Stimulated activated naive CD4-positive, alpha-beta T cell (primary cell): Measurements from ENCODE around the gene LPCAT1.
A peak's percentile ranks its signal among the peaks of the same experiment; 100 is the strongest.
"Not testable (repeated sequence)": the region's sequence is repeated elsewhere in the genome, so short reads cannot be mapped to it uniquely, and the experiment has no call there.

Source experiments
- DNase-seq, 6 experiments: peaks; one replicate each; lab custom pipeline; 2025; lab: John Stamatoyannopoulos, UW

The LPCAT1 gene

DNA sequence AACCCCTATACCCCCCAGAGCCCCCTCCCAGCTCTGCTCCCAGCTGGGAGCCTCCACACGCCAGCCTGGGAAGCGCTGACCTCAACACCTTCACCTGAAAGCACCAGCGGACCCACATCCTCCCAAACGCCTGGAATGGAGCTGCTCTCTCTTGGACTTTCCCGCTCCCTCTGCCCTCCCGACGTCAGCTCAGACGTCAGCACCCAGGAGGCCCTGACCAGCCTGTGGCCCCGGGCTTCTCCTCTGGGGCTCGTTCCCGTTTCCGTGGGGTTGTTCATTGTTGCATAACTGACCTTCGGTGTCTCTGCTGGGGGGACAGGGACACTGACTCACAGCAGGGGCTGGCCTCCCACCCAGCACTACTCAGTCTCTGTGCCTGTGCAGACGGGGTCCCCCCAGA lies 43.5 kb downstream of the LPCAT1 start:
- DNase-seq: no peak

DNA sequence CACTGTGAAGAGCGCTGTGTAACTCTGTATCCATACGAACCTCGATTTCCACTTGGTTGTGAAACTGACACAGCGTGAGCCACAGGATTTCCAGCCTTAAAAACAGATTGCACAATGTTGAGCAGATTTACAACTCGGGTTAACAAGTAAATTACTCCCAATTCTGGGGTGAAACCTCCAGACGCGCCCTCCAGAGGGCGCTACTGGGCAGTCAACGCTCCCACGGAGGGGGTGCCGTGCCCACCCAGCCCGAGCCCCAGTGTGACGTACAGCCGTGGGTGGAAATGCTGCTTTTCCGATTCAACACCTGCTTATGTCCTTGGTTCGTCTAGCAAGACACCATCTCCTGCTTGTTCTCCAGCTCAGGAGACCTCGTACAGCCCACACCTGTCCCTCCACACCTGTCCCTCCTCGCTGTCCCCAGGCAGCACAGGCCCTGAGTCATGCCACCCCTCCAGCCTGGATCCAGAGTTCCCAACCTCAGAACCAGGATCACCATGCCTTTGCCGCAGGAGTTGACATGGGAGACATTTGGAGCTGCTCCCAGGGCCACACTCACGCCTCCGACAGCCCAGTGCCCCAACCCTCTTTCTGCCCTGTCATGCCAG lies 44.1 kb downstream of the LPCAT1 start:
- peak in 4 of 6 experiments; percentile 22 to 39 (median 26) for DNase-seq

DNA sequence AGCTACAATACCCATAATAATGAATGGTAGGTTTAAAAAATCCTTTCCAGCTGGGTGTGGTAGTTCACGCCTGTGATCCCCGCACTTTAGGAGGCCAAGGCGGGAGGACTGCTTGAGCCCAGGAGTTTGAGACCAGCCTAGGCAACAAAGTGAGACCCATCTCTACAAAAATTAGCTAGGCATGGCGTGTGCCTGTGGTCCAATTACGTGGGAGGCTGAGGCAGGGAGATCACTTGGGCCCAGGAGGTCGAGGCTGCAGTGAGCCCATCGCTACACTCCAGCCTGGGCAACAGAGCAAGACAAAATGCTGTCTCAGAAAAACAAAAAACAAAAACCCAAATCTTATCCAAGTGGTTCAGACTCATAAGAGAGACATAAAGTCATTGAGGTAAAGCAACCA lies 44.7 kb downstream of the LPCAT1 start:
- DNase-seq: no peak

DNA sequence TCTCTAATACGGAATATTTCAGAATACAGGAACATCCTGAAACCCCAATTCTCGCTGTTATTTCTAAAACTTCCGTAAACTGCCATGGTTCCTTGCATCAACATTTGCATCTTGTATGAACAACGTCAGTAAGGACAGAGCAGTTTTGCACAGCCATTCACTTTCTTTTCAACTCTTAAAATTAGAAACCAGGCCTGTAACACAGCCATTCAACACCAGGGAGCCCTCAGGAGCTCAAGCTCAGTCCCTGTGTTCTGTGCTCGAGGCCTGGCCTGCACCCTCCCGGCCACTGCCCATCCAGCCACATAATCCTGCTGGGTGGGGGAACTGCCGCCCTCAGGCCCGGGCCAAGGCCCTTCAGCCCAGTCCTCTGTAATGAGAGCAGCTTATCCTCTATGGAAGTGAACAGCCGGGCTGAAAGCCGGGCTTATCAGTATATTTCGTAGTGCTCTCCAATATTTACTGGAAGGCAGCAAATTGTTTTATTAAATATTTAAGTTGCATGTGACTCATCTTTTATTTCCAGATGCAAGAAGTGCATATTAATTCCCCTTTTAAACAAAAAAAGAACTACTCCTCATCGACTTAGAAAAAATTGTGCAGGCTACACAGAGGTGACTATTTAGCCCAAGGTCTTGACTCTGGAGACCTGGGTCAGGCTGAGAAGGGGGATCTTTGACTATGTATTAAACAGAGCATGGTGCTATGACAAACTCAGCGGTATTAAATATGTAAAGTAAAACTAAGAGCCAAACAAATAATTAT lies 45.3 kb downstream of the LPCAT1 start:
- no peak for DNase-seq

DNA sequence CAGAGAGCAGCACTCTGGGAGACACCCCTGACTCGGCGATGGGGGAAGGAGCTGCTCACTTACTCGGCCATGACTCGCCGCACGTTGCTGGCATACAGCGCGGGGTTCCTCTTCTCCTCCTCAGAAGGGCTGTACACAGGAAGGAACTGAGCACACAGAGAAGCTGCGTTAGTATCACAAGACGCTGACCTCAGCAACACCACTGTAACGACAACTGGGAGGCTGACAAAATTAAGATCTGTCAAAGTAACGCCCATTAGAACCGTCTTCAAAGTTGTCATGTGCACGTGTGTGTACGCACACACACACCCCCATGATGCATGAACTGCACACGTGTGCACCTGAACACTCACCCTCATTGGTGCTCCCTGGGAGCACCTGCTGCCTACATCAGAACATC lies 46.4 kb downstream of the LPCAT1 start:
- DNase-seq: no peak

DNA sequence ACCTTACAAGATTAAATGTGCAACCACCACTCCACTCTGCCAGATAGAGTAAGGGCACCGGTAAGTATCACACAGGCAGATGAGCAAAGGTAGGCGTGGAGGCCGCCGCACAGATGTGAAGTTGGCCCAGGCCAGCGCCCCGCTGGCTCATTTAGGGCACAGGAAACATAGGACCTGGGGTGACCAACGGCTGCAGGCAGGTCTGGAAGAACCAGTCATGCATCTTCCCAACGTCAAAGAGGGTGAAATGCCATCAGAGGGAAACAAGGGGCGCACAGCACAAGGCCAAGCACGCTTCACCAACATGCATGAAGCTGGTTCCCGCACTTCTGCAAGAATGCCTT lies 46.8 kb downstream of the LPCAT1 start:
- DNase-seq: no peak

DNA sequence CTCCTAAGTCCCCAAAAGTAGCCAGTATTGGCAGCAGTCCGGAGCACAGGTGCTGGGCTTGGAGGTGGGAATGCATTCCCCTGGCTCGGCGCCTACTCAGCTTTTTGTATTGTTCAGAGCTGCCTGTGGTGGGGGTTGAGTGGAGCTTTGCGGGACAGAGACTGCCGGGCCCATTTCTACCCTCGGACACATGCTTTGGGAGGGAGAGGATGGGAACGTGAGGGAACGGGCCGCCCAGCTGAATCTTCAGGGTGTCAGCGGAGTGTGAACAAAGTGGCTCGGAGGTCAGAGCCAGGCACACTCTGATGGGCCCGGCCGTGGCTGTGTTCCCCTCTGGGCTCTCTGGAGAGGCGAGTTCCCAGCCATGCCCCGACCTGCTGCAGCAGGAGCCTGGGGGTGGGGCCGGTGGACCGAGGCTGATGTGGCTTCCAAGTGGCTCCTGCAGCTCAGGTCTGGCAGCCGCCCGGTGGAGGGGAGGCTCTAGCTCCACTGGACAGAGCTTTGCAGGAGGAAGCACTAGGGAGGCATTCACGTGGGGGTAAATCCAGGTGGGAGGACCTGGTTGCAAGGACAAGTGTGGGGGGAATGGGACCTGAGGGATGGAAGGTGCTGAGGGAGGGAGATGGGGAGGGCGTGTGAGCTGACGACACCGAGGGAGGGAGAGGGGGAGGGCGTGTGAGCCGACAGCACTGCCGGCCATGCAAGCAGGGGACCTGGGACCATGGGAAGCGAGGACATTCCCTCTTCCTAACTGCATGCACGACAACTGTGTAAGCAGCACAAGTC lies 47.4 kb downstream of the LPCAT1 start:
- no peak for DNase-seq

DNA sequence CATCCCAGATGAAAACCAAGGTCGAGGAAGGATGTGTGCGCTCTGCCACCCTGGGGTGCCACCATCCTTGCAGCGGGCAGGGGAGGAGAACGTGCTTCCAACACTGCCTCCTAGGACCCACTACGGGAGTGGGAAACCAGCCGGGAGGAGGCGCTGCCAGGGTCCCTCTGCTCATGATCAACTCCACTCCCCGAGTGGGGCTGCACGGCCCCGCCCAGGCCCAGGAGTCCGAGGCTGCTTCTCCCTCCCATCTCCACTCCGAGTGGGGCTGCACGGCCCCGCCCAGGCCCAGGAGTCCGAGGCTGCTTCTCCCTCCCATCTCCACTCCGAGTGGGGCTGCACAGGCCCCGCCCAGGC lies 48.2 kb downstream of the LPCAT1 start:
- not testable (repeated sequence) for DNase-seq

DNA sequence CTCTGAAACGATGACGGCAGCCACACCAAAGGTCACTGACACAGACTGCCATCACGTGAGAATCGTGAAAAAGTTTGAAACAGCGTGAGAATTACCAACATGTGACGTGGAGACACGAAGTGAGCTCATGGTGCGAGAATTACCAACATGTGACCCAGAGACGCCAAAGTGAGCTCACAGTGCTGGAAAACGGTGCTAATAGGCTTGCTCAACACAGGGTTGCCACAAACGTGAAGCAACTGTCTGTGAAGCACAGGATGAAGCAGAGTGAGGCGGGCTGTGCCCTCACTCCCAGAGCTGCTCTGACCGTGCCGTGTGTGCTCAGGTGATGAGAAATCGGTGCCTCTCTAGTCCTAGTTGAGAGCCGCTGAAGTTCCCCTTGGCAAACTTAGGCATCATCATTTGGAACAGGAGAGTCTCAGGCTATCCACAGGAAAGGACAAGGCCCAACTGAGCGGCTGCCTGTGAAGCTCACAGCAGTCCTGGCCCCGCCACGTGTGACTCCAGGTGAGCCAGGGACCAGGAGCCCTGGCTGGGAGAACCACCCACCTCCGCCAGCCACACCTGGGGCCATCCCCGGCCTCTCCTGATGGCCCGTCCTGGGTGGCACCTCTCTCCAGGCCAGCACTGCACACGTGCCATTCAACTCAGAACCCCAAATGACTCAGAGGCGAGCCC lies 48.8 kb downstream of the LPCAT1 start:
- DNase-seq: no peak

DNA sequence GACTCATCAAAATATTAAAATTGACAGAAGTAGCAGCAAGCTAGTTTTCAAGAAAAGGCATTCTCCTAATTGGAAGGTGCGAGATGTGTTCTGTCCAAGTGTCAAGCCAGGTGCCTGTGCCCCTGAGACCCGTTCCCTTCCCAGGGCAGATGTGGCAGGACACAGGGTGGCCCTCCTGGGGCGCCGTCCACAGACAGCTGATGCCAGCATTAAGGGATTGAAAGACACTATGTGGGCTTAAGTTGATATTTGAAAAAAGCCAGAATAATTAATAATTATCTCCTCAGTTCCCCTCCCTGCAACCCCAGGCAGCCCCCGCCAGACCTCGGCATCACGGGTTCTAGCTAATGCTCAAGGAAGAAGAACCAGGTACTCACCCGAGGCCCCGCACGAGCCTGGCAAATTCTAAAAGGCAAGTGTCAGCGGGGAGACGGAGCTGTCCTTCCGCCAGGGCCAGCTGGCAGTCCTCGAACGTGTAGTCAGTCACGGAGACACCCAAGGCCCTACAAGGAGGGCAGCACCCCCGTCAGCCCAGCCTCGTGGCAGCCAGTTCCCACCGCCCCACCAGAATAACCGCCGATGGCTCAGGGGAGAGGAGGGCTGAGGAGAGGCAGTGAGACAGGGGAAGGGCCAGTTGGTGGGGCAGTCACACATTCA lies 49.4 kb downstream of the LPCAT1 start:
- DNase-seq: no peak

DNA sequence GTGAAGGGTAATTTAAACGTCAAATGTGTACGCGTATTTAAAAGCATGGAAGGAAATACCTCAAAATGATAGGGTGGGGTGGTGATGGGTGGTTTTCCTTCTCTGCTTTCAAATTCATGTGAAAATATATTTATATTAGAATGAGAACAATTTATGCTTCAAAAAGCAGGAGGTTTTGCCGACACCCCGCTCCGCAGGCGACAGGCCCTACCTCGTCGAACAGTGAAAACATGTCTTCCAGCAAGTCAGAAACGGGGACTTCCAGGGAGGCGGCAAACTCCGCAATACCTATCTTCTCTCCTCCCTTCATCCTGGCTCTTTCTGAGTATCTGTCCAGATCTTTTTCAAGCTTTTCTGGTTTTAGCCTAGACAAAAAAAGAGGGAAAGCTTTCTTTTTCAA lies 50.0 kb downstream of the LPCAT1 start:
- DNase-seq: no peak

DNA sequence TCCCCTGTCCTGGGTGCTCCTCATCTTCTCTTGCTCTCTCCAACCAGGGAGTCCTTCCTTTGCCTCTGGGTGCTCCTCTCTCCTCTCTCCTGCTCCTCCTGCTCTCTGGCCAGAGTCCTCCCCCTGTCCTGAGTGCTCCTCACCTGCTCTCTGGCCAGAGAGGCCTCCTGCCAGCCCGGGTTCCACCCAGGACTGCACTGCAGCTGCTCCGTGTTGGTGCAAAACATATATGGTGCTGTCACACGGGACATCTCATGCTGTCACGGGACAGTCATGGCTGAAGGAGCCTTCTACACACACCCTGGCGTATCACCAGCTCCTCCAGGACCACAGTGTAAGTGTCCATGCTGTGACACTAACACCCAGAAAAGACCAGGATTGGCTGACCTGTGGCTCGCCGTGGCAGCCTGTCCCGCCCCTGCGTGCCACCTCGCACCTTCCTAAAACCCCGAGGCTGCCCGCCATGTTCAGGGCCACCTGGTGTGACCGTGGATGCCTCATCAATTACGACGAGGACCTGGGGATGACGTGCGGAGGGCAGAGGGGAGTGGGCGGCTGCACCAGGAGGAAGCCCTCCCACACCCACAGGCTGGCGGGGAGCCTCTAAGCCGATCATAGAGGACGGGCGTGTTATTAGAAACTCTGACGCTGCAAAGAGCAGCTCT lies 50.7 kb downstream of the LPCAT1 start:
- DNase-seq: no peak

DNA sequence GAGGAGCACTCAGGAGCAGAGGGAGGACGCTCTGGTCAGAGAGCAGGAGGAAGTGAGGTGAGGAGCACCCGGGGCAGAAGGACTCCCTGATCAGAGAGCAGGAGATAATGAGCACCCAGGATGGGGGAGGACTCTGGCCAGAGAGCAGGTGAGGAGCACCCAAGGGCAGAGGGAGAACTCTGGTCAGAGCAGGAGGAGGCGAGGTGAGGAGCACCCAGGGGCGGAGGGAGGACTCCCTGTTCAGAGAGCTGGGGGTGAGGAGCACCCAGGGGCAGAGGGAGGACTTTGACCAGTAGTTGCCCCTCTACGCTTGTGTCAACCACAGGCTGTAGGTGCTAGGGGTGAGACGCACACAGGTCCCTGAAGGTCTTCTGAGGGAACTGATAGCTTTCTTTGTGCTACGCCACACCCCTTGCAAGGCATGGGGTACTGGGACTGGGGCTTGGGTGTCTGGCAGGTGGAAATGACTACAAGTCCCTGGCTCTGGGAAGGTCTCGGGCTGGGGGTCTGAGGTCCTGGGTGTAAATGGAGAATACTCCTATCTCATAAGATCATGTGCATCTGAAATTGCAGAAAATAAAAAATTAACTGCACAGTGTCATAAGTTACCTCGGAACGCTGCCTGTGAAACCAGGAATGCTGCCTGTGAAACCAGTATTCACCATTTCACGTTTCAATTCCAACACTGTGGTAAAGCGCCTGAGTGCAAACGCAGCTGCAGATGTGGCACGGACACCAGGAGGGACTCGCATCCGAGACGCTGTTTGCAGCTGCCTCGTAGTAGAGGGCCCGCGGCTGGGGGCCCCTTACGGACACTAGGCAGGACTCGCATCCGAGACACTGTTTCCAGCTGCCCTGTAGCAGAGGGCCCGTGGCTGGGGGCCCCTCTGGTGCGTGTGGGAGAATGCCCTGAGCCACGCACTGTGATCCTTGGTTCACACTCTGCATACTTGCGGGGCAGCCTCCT lies 51.5 kb downstream of the LPCAT1 start:
- no peak for DNase-seq

DNA sequence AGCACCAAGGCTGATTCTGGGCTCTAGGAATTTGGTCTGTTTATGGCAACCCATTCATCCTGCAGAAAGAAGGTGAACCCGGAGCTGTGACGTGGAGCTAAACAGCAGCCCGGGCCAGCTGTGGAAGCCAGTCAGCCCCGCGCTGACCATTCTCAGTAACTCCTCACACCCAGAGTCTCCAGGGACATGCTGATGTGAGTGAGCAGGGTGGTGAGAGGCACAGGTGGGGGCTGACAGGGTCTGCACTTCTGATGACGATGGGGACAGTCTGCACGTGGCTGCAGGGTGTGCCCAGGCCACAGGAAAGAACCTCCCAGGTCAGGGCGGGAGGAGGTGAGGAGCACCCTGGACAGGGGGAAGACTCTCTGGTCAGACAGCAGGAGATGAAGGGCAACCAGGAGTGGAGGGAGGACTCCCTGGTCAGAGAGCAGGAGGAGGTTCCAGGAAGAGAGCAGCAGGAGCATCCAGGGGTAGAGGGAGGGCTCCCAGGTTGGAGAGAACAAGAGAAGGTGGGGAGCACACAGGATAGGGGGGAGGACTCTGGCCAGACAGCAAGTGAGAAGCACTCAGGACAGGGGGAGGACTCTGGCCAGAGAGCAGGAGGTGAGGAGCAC lies 52.4 kb downstream of the LPCAT1 start:
- DNase-seq: no peak

DNA sequence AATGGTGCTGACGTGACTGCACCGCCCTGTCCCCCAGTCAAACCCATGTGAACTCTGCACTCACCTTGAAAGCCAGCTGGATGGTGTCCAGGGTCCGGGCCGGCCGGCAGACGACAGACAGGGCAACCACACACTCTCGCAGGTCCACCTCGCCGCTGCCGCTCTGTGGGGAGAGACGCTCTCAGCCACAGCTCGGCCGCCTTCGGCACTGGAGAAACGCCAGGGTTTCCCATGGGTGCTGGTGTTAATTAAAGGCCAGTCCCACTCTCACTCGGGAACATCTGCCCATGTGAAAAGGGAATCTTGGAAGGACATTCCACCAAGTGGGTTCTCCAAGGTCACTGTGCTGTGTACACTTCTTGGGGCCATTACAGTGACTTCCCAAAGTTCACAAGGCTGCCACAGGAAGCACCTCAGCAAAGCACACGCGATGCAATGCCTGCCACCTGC lies 53.0 kb downstream of the LPCAT1 start:
- no peak for DNase-seq

DNA sequence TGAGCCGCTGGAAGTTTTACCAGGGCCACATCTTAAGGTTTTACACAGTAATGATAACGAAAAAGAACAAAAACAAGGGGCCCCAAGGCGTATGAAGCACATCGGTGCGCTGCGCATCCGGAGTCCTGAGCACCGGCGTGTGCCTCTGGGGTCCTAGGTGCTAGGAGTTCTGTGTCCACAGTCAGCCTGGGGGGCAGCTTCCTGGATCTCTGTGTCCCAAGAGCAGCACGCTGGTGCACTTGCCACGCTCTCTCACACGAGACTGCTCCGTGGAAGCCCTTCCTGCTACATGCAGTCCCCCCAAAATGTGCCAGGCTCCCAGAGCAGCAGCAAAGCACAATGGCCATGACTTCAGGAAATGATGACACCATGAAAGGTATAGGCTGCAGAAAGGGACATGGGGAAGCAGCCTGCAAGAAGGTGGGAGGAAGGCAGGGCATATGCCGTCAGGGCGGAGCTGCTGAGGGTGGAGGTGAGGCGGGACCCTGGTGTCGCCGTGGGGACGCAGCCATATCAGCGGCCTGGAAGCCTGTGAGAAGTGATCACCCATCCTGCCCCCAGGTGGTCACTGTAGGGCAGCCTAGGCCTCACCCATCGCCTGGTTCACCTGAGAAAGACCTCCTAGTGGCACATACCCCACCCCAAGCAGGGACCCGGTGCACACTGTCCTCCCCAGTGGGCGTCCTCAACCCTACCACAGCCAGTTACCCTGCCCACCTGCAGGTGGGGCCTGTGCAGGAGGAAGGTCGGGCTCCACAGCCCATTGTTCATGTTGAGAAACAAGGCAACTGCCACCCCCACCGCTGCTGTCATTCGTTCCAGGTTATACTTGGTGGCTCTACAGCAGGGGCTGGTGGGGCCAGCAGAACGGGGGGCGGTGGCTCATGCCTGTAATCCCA lies 54.9 kb downstream of the LPCAT1 start:
- no peak for DNase-seq

DNA sequence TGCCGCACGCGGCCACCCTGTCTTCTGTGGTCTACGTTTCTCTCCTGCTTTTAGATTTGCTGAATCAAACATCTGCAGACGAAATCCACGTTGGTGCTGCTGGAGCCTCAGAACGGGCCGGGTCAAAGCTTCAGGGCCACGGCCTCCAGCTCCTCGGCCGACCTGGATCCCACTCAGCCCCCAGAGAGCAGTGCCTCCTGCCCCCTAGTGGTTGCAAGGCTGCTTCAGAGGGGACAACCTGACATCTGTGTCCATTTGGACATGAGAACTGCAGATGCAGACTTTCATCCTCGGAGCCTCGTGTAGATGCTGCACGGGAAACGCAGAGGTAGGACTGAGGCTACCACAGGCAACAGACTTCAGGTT lies 55.5 kb downstream of the LPCAT1 start:
- DNase-seq: peak in 4 of 6 experiments; percentile 3 to 23 (median 12)

DNA sequence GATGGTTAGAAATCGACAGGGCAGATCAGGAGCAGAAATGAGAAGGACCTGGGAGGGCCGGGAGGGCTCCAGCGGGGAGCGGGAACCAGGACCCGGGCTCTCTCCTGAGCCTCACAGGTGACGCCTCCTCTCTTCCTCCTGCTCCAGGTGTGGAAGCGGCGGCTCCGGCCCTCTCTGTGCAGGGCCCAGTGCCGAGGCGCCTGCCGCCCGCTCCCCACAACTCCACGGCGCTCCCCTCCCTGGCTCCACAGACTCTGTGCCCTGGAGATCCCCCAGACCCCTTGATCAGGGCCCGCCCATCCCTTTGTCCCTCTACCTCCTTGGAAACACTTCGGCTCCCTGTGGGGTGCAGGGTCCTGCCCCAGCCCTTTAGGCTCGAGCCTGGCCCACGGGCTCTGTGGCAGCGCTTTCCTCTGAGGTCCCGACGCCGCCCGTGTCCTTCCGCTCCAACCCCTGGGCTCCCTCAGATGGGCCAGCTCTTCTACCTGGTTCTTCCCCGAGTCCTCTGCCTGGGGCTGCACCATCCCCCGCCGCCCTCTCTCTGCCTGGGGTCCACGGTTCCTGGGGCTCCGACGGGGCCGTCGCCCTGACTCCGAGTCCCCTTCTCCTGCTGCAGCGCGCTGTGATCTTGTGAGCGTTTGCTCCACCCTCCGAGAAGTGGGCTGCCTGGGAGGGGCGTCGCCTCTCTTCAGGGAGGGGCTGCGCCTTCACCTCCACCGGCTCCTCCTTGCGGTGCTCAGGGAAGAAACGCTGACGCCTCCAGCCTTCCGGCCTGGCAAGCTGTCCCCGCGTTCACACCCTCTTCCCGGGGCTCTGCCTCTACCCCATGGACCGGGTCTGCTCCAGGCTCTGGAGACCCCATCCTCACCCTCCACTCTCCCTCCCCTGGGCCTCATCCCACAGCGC lies 56.2 kb downstream of the LPCAT1 start:
- no peak for DNase-seq
